K562 (cell line): Measurements from ENCODE around the gene FRMD7.

Experiments used
- CBX2 ChIP-seq: fragments of 200-600 bp; sonication (generic); IDR thresholded peaks from one replicate; pipeline ENCODE4 v1.6.1; 2012; ENCODE audit warnings: mild to moderate bottlenecking, low read length, inconsistent platforms; ENCODE audit not compliant: insufficient read depth, poor library complexity, severe bottlenecking
- ELF4 ChIP-seq: fragments of 450-650 bp; formaldehyde crosslinking; IDR thresholded peaks from 2 replicates; pipeline ENCODE4 v1.4.0; 2022; ENCODE audit warnings: missing genetic modification characterization
- FOSL1 ChIP-seq: fragments of 200-800 bp; sonication (Bioruptor generic); conservative IDR thresholded peaks from 2 replicates; pipeline ENCODE4 v1.6.1; 2016; ENCODE audit warnings: missing genetic modification characterization, missing compliant biosample characterization
- FOXA3 ChIP-seq, 2 experiments: fragments of 450-650 bp in 1 of 2; sonication (generic) in 1 of 2; formaldehyde crosslinking; IDR thresholded peaks in 1 of 2; conservative IDR thresholded peaks in 1 of 2; 2 replicates each; pipeline versions ENCODE4 v1.4.0 to v1.8.0; 2020 to 2022; ENCODE audit warnings: mild to moderate bottlenecking in 2 of 2, missing genetic modification reagents in 1 of 2
- NR2C1 ChIP-seq, 2 experiments: fragments of 450-650 bp; IDR thresholded peaks; 2 replicates each; pipeline ENCODE4 v1.6.1; 2017; ENCODE audit warnings: mild to moderate bottlenecking in 2 of 2, antibody characterized with exemption in 1 of 2, inconsistent platforms in 1 of 2, missing compliant biosample characterization in 1 of 2, missing genetic modification characterization in 1 of 2
- POLR2AphosphoS5 ChIP-seq: IDR thresholded peaks from 2 replicates; pipeline ENCODE4 v1.6.1; 2011; ENCODE audit warnings: mild to moderate bottlenecking, low read depth, low read length, moderate library complexity; ENCODE audit not compliant: control insufficient read depth, insufficient read depth
- SP1 ChIP-seq: sonication (generic); formaldehyde crosslinking; IDR thresholded peaks from 2 replicates; pipeline ENCODE4 v1.8.1; 2022; ENCODE audit warnings: mild to moderate bottlenecking, missing genetic modification reagents
- ZBTB26 ChIP-seq: fragments of 450-650 bp; formaldehyde crosslinking; IDR thresholded peaks from 2 replicates; pipeline ENCODE4 v1.4.0; 2022; ENCODE audit warnings: missing genetic modification characterization
- ZC3H4 ChIP-seq: sonication (generic); formaldehyde crosslinking; IDR thresholded peaks from 2 replicates; pipeline ENCODE4 v1.9.0; 2021; ENCODE audit warnings: missing genetic modification reagents, borderline replicate concordance
- ZNF280A ChIP-seq: fragments of 450-650 bp; IDR thresholded peaks from 2 replicates; pipeline ENCODE4 v1.6.1; 2018; ENCODE audit warnings: mild to moderate bottlenecking, low read depth; ENCODE audit not compliant: partially characterized antibody

GRCh38 chrX:132101206-132101605, 26.6 kb downstream of the FRMD7 start:
- no peak for TF ChIP-seq ZC3H4 (CRISPR knock-in tag)
- no peak for TF ChIP-seq FOXA3 (CRISPR knock-in tag; conservative IDR thresholded peaks at IDR 0.05 in 1 of 2, IDR thresholded peaks at IDR 0.05 in 1 of 2)
- TF ChIP-seq NR2C1 (IDR thresholded peaks at IDR 0.05) = no peak
- TF ChIP-seq NR2C1 (tag; IDR thresholded peaks at IDR 0.05) = no peak
- TF ChIP-seq CBX2 = no peak
- no peak for TF ChIP-seq FOSL1 (tag)
- no peak for TF ChIP-seq SP1 (CRISPR knock-in tag)
- TF ChIP-seq POLR2AphosphoS5 = no peak
- no peak for TF ChIP-seq ELF4 (CRISPR knock-in tag)
- TF ChIP-seq ZBTB26 (CRISPR knock-in tag) = no peak
- no peak for TF ChIP-seq ZNF280A
